Left ventricle myocardium inferior (tissue), 1 donor: ENCODE data around the gene BRD8. TPM values are rescaled to one million over a fixed set of nuclear protein-coding genes. Genes with fewer than 3 reads are reported as not detected.

Source experiments
- DNase-seq: peaks from one replicate; pipeline ENCODE4 v3.0.0-alpha.2; 2020
- H3K27ac ChIP-seq: fragments of 200-600 bp; replicated peaks from 2 replicates; pipeline ENCODE4 v1.8.0; 2021
- H3K27me3 ChIP-seq: fragments of 200-600 bp; 2 replicates; pipeline ENCODE4 v1.8.0; 2021; ENCODE audit warnings: low read depth
- H3K36me3 ChIP-seq: fragments of 200-600 bp; 2 replicates; pipeline ENCODE4 v1.8.0; 2021
- H3K4me1 ChIP-seq: fragments of 200-600 bp; 2 replicates; pipeline ENCODE4 v1.8.0; 2021
- H3K4me3 ChIP-seq: fragments of 200-600 bp; 2 replicates; pipeline ENCODE4 v1.8.0; 2021; ENCODE audit warnings: mild to moderate bottlenecking, moderate library complexity
- H3K9me3 ChIP-seq: fragments of 200-600 bp; replicated peaks from 2 replicates; pipeline ENCODE4 v1.8.0; 2021
- intact Hi-C: fragments of 100-400 bp; cut with micrococcal nuclease; formaldehyde crosslinking; loops from one replicate; pipeline ENCODE4 v1.11.0; 2022
- total RNA-seq: library from RNA; stranded (reverse); fragmentation: NEBNext Ultra II Directional; extraction: Animal tissue kit (Norgen Biotek cat#: 25700); gene quantifications from one replicate; pipeline ENCODE4 v1.2.1, GENCODE V29; 2021
- TF ChIP-seq, protein P1 (sequence below): fragments of 200-600 bp; IDR thresholded peaks from 2 replicates; pipeline ENCODE4 v1.8.0; 2021; ENCODE audit warnings: antibody characterized with exemption, mild to moderate bottlenecking, borderline replicate concordance
- donor health status: DM: no; HTN: yes; CAD: no; lungs with severe emphysema.

BRD8 gene
- total RNA-seq, 1 donor from 2014 or later, result 27.4 TPM

- Histone ChIP-seq H3K9me3 (no peaks in the 10 kb centered on the region), H3K4me3 (no peak overlapping the region), H3K4me1 (no peaks in the 10 kb centered on the region), H3K27ac (no peak overlapping the region), H3K27me3 (peaks cover 49% of the 10 kb centered on the region), H3K36me3 (no peaks in the 10 kb centered on the region)
- intact Hi-C loops, result no loop called here
- TF ChIP-seq, protein P1, sequence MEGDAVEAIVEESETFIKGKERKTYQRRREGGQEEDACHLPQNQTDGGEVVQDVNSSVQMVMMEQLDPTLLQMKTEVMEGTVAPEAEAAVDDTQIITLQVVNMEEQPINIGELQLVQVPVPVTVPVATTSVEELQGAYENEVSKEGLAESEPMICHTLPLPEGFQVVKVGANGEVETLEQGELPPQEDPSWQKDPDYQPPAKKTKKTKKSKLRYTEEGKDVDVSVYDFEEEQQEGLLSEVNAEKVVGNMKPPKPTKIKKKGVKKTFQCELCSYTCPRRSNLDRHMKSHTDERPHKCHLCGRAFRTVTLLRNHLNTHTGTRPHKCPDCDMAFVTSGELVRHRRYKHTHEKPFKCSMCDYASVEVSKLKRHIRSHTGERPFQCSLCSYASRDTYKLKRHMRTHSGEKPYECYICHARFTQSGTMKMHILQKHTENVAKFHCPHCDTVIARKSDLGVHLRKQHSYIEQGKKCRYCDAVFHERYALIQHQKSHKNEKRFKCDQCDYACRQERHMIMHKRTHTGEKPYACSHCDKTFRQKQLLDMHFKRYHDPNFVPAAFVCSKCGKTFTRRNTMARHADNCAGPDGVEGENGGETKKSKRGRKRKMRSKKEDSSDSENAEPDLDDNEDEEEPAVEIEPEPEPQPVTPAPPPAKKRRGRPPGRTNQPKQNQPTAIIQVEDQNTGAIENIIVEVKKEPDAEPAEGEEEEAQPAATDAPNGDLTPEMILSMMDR, result no peak
- no peak for DNase-seq
Measured at GRCh38 chr5:138096363-138096762, 82.1 kb downstream of the BRD8 start.

GRCh38 chr5:138095100-138095907 is 83.1 kb downstream of the BRD8 start:
- Histone ChIP-seq H3K4me1 (no peaks in the 10 kb centered on the region), H3K4me3 (no peak overlapping the region), H3K9me3 (no peaks in the 10 kb centered on the region), H3K27me3 (peaks cover 57% of the 10 kb centered on the region), H3K36me3 (no peaks in the 10 kb centered on the region), H3K27ac (no peak overlapping the region)
- DNase-seq, result no peak
- TF ChIP-seq, protein P1, result no peak
- intact Hi-C loops, result no loop called here

DNA sequence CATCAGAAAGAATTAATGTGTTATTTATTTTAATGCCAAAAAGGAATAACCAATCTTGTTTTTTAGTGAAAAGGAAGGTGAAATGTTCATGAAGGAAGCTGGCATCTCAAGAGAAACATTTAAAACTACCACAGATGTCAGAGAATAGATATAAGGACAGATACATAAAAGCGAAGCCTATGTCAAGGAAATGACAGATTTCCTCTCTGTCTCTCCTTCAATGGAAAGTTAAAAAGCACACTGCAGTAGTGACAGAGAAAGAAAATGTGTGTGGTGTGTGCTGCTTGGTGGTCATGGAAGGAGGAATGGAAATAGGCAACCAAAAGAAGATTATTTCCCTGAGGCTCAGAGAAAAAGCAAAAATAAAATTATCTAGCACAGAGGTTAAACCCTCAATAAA is 85.4 kb downstream of the BRD8 start:
- intact Hi-C loops, result no loop called here
- no peaks in the 10 kb centered on the region for H3K9me3 ChIP-seq
- H3K4me1 ChIP-seq, result no peaks in the 10 kb centered on the region
- H3K27ac ChIP-seq, result no peak overlapping the region
- TF ChIP-seq, protein P1, result no peak
- H3K36me3 ChIP-seq, result no peaks in the 10 kb centered on the region
- no peak overlapping the region for H3K4me3 ChIP-seq
- DNase-seq, result no peak
- H3K27me3 ChIP-seq, result peaks cover 51% of the 10 kb centered on the region

DNA sequence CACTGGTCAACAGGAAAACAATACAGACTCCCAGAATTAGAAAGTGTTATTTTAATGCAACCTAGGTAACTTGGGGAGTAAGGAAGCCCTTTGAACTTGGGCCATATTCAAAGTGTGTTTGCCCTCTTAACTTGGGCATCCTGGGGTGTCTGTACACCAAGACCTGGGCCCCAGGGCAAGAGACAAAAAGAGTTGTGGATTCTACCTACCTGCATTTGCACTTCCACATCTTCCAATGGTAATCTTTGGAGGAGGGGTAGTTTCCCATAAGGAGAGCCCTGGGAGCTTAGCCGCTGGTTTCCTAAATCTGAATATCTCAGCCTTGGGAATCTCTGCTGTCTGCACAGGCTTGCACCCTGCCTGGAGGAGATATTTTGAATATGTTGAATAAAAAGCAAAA is 86.1 kb downstream of the BRD8 start:
- no peaks in the 10 kb centered on the region for H3K9me3 ChIP-seq

DNA sequence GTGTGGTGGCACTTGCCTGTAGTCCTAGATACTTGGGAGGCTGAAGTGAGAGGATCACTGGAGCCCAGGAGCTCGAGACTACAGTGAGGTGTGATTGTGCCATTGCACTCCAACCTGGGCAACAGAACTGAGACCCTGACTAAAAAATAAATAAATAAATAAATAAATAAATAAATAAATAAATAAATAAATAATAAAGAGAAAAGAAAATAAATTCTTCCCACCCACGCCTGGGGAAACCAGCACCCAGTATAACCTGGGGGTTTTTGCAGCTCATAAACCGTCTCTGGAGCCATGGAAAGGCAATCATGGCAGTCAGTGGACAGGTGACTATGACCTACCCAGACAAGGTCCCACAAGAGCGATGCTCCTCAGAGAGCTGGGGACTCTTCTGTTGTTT is 86.7 kb downstream of the BRD8 start:
- Histone ChIP-seq H3K9me3 (no peaks in the 10 kb centered on the region), H3K27ac (no peak overlapping the region), H3K27me3 (peaks cover 41% of the 10 kb centered on the region), H3K36me3 (no peaks in the 10 kb centered on the region), H3K4me1 (no peaks in the 10 kb centered on the region), H3K4me3 (no peak overlapping the region)
- TF ChIP-seq, protein P1, result no peak
- intact Hi-C loops, result no loop called here
- DNase-seq, result no peak

More for the DNA sequence above, 86.1 kb downstream of the BRD8 start:
- H3K4me3 ChIP-seq, result no peak overlapping the region
- TF ChIP-seq, protein P1, result no peak
- no peak for DNase-seq
- no peak overlapping the region for H3K27ac ChIP-seq
- H3K36me3 ChIP-seq, result no peaks in the 10 kb centered on the region
- peaks cover 47% of the 10 kb centered on the region for H3K27me3 ChIP-seq
- H3K4me1 ChIP-seq, result no peaks in the 10 kb centered on the region
- intact Hi-C loops, result no loop called here

Other genes starting within 250 kb of the BRD8 start
- 22.1 TPM for gene FAM13B, start 145.6 kb downstream of the BRD8 start, total RNA-seq
- not detected for gene WNT8A, start 94.6 kb downstream of the BRD8 start, total RNA-seq
- gene NME5, start 39.2 kb downstream of the BRD8 start, total RNA-seq, result 4.7 TPM
- 0.77 TPM for gene KIF20A, start 482 bp upstream of the BRD8 start, total RNA-seq
- gene CDC23, start 34.7 kb upstream of the BRD8 start, total RNA-seq, result 20.2 TPM
- gene GFRA3, start 96.0 kb upstream of the BRD8 start, total RNA-seq, result 0.82 TPM
- not detected for gene CDC25C, start 153.2 kb upstream of the BRD8 start, total RNA-seq
- 26.7 TPM for gene FAM53C, start 159.6 kb upstream of the BRD8 start, total RNA-seq
- 40.7 TPM for gene KDM3B, start 174.1 kb upstream of the BRD8 start, total RNA-seq